Spinal cord (tissue), 10 donors: Measurements from ENCODE around the gene ACTL9. TPM values are rescaled to one million over a fixed set of nuclear protein-coding genes. Genes with fewer than 3 reads are reported as not detected.

Source experiments
- DNase-seq, 6 donors: peaks; one replicate each; pipeline versions ENCODE4 v3.0.0 to v3.0.0-alpha.2; 2013 to 2015; ENCODE audit warnings: low spot score in 6 of 6, low read depth in 4 of 6
- H3K27ac ChIP-seq: one replicate; pipeline ENCODE4 v1.5.1; 2013; ENCODE audit warnings: low read depth, low read length, control low read depth
- H3K27me3 ChIP-seq: one replicate; pipeline ENCODE4 v1.6.1; 2013; ENCODE audit warnings: low read length; ENCODE audit not compliant: control insufficient read depth, insufficient read depth
- H3K36me3 ChIP-seq: one replicate; pipeline ENCODE4 v1.6.1; 2013; ENCODE audit warnings: low read length; ENCODE audit not compliant: control insufficient read depth, insufficient read depth
- H3K4me1 ChIP-seq: one replicate; pipeline ENCODE4 v1.6.1; 2013; ENCODE audit warnings: low read length; ENCODE audit not compliant: control insufficient read depth, insufficient read depth
- H3K4me3 ChIP-seq: one replicate; pipeline ENCODE4 v1.5.1; 2013; ENCODE audit warnings: low read depth, low read length, control low read depth
- H3K9me3 ChIP-seq: one replicate; pipeline ENCODE4 v1.6.1; 2013; ENCODE audit warnings: low read length; ENCODE audit not compliant: control insufficient read depth, insufficient read depth
- whole genome bisulfite sequencing: methylation state at CpG from one replicate; pipeline ENCODE4 v1.1.5; 2013; ENCODE audit warnings: missing lambda C conversion rate; ENCODE audit not compliant: insufficient coverage; 5-methylcytosine and 5-hydroxymethylcytosine counted together
- polyA plus RNA-seq, 2 donors: library from polyadenylated mRNA; unstranded; fragments of 120-200 nt; gene quantifications; one replicate each; pipeline ENCODE4 v1.2.1, GENCODE V29; 2013; ENCODE audit not compliant: insufficient read length in 2 of 2
- total RNA-seq, 2 donors: library from RNA; depleted of rRNA in 1 of 2; stranded (reverse); fragments of 120-200 nt in 1 of 2; fragments of >200 nt in 1 of 2; gene quantifications; one replicate each; pipeline versions ENCODE4 v1.2.3 to v1.2.4, GENCODE V29; 2013 to 2014
- donor health status: healthy.

ACTL9 gene
- total and polyA plus RNA-seq, 4 donors = not detected

DNA sequence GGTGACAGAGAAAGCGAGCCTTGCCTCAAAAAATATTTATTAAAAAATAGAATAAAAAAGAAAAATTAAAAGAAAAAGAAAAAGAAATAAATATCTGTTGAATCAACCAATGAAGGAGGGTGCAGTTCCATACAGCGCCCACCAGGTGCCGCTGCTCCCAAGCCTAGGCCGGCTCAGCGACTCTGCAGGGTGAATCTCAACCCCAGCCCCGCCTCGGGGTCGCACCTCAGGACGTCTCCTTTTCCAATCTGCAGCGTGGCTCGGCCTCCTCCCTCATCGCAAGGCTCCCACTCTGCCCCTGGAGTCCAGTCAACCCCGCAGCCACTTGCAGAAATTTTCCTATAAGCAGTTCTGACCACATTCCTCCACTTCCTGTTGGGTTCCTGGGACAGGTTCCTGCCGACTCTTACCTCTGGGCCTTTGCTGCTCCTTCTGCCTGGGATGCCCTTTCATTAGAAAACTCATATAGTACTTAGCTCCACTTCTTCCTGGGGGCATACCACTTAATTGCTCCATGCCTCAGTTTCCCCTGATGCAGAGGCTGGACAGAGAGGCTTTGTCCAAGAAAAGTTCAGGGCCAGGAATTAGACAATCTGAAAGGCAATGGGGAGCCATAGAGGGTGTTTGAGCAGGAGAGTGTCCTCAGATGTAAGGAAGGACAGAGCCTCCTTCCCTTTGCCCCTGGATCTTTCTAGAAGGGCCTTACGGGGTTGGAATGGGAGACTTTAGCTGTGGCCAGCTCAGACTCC lies 43.8 kb downstream of the ACTL9 start:
- H3K4me1 ChIP-seq = peaks cover 8% of the 10 kb centered on the region
- no peaks in the 10 kb centered on the region for H3K36me3 ChIP-seq
- DNase-seq = peak in 3 of 6 donors; percentile 17 to 70 (median 56)
- 6% methylated on average over 14 of the region's 15 CpGs for WGBS
- H3K27ac ChIP-seq = no peak overlapping the region
- no peaks in the 10 kb centered on the region for H3K27me3 ChIP-seq
- H3K9me3 ChIP-seq = no peaks in the 10 kb centered on the region
- H3K4me3 ChIP-seq = no peak overlapping the region

DNA sequence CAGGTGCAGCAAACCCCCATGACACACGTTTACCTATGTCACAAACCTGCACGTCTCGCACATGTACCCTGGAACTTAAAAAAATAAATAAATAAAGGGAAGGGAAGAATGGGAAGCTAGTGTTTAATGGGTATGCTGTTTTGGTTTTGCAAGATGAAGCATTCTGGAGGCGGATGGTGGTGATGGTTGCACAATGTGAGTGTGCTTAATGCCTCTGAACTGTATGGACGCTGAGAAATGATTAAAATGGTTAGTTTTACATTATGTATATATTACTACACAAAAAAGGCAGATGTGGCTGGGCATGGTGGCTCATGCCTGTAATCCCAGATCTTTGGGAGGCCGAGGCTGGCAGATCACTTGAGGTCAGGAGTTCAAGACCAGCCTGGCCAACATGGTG lies 50.4 kb downstream of the ACTL9 start:
- Histone ChIP-seq H3K27ac (no peak overlapping the region), H3K36me3 (no peaks in the 10 kb centered on the region), H3K4me3 (no peak overlapping the region), H3K4me1 (no peaks in the 10 kb centered on the region), H3K27me3 (no peaks in the 10 kb centered on the region), H3K9me3 (no peaks in the 10 kb centered on the region)
- WGBS = no CpG with 5 or more reads among the region's 6 CpGs
- no peak for DNase-seq

Other genes starting within 250 kb of the ACTL9 start
- 1 to 10 TPM in 1 of 2 donors, under 1 TPM in 1; 0.94 to 1.6 TPM for gene PRAM1, start 196.2 kb downstream of the ACTL9 start, total RNA-seq
- 1 to 10 TPM; 3.5 to 4.0 TPM for gene PRAM1, start 196.2 kb downstream of the ACTL9 start, polyA plus RNA-seq
- 1 to 10 TPM; 5.4 to 5.6 TPM for gene ZNF414, start 184.6 kb downstream of the ACTL9 start, total RNA-seq
- 10 to 100 TPM; 36.7 to 51.0 TPM for gene ZNF414, start 184.6 kb downstream of the ACTL9 start, polyA plus RNA-seq
- gene MYO1F, start 121.4 kb downstream of the ACTL9 start, total RNA-seq = 10 to 100 TPM in 1 of 2 donors, 1 to 10 TPM in 1; 4.5 to 12.9 TPM
- 10 to 100 TPM; 10.2 to 19.3 TPM for gene MYO1F, start 121.4 kb downstream of the ACTL9 start, polyA plus RNA-seq
- gene ADAMTS10, start 88.1 kb downstream of the ACTL9 start, total RNA-seq = 10 to 100 TPM; 32.2 to 98.6 TPM
- gene ADAMTS10, start 88.1 kb downstream of the ACTL9 start, polyA plus RNA-seq = 100 to 1,000 TPM in 1 of 2 donors, 10 to 100 TPM in 1; 68.5 to 115 TPM
- not detected for gene NFILZ, start 68.2 kb downstream of the ACTL9 start, total RNA-seq
- gene NFILZ, start 68.2 kb downstream of the ACTL9 start, polyA plus RNA-seq = not detected
- not detected for gene OR2Z1, start 22.8 kb upstream of the ACTL9 start, total RNA-seq
- not detected for gene OR2Z1, start 22.8 kb upstream of the ACTL9 start, polyA plus RNA-seq
- gene ZNF558, start 133.5 kb upstream of the ACTL9 start, total RNA-seq = 10 to 100 TPM; 25.1 to 38.2 TPM
- gene ZNF558, start 133.5 kb upstream of the ACTL9 start, polyA plus RNA-seq = 10 to 100 TPM; 26.8 to 31.7 TPM
- not detected for gene MBD3L1, start 133.6 kb upstream of the ACTL9 start, total RNA-seq
- not detected for gene MBD3L1, start 133.6 kb upstream of the ACTL9 start, polyA plus RNA-seq